Measurements from ENCODE around the gene TMOD1. TPM values are rescaled to one million over a fixed set of nuclear protein-coding genes. Genes with fewer than 3 reads are reported as not detected.

Gene TMOD1
- 0.79 and 1.9 TPM in 2 replicates for total RNA-seq

DNA sequence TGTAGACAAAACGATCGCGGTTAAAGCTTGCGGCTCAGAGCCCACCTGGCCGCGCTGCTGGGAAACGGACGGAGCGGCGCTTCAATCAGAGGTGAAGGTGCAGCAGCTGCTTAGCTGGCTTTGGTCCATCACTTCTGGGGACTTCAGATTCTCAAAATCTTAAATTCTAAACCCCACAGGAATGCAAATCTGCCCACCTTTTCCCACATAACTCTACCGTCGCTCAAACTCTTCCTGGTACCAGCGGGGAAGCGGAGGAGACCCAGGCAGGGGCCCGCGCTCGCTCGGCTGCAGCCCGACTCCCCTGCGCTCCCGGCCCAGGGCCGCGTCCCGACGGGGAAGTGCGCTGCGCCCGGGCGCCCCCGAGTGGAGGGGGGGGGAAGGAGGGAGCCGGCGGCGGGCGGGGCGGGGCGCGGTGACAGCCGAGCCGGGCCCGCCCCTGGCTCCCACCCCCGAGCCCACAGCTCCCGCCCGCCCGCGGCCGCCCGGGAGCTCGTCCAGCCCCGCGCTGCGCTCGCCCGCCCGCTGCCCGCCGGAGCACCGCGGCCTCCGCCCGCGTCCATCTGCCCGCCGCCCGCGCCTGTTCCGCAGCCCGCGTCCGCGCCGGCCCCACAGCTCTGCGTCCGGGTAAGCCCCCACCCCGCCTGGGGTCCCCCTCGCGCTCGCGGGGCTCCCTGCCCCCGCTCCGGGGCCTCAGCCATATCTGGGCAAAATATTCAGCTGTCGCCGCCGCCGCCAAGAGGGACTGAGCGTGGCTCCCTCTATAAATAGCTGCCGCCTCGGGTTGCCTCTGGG is at the start of gene TMOD1:
Gene TMOD1 (plus strand): TSS at position 490 of the 795 bp plus-strand sequence. CDS start 22,523 bp downstream, outside the sequence.

GRCh38 chr9:97632985-97633858 is 131.8 kb downstream of the TMOD1 start, which contains the start of the genes NCBP1 and TSTD2:
NCBP1 (plus strand) TSS chr9:97633821; CDS start chr9:97633882, 61 bp downstream.
TSTD2 (minus strand) TSS chr9:97633368; CDS start chr9:97627562, 5,806 bp downstream.

Other genes with a start within 250 kb of the TMOD1 start
- 2.7 and 4.5 TPM in 2 replicates for gene CCDC180, start 194.0 kb upstream of the TMOD1 start, total RNA-seq
- gene TDRD7, start 89.6 kb upstream of the TMOD1 start, total RNA-seq: 10.8 and 12.6 TPM in 2 replicates
- gene TSTD2, start 131.7 kb downstream of the TMOD1 start, total RNA-seq: 16.3 and 17.2 TPM in 2 replicates
- 38.4 and 41.7 TPM in 2 replicates for gene NCBP1, start 132.2 kb downstream of the TMOD1 start, total RNA-seq
- gene XPA, start 195.7 kb downstream of the TMOD1 start, total RNA-seq: 9.2 and 12.6 TPM in 2 replicates